ENCODE measurements around the gene TRPC4AP.

Gene TRPC4AP

GRCh38 chr20:35092524-35093266, at the start of gene TRPC4AP:
Gene TRPC4AP (minus strand): TSS chr20:35092807. CDS start chr20:35092781, 26 bp downstream.
- TF ChIP-seq CTCF (IDR thresholded peaks at IDR 0.05; ENCODE audit: low read length, missing control alignments), result peak; percentile 61
- H3K4me3 ChIP-seq (replicated peaks; ENCODE audit: low read depth, low read length), result peak within 1 kb of the TSS; percentile 77
- DNase-seq (ENCODE audit: low read depth), result peak; percentile 91

- DNase-seq (ENCODE audit: low read depth), result peak; percentile 89
- TF ChIP-seq CTCF (IDR thresholded peaks at IDR 0.05; ENCODE audit: low read length, missing control alignments), result no peak
- H3K4me3 ChIP-seq (replicated peaks; ENCODE audit: low read depth, low read length), result no peak overlapping the region
Measured at GRCh38 chr20:35135867-35136586, 43.4 kb upstream of the TRPC4AP start.

- no peak overlapping the region for H3K4me3 ChIP-seq (replicated peaks; ENCODE audit: low read depth, low read length)
- DNase-seq (ENCODE audit: low read depth), result no peak
Measured at GRCh38 chr20:35134880-35135279, 42.3 kb upstream of the TRPC4AP start.

GRCh38 chr20:35134472-35134871, 41.9 kb upstream of the TRPC4AP start:
- H3K4me3 ChIP-seq (replicated peaks; ENCODE audit: low read depth, low read length), result no peak overlapping the region
- no peak for TF ChIP-seq CTCF (IDR thresholded peaks at IDR 0.05; ENCODE audit: low read length, missing control alignments)
- peak; percentile 33 for DNase-seq (ENCODE audit: low read depth)

More at GRCh38 chr20:35134880-35135279, 42.3 kb upstream of the TRPC4AP start:
- no peak for TF ChIP-seq CTCF (IDR thresholded peaks at IDR 0.05; ENCODE audit: low read length, missing control alignments)

- no peak for TF ChIP-seq CTCF (IDR thresholded peaks at IDR 0.05; ENCODE audit: low read length, missing control alignments)
- DNase-seq (ENCODE audit: low read depth), result no peak
- no peak overlapping the region for H3K4me3 ChIP-seq (replicated peaks; ENCODE audit: low read depth, low read length)
Measured at GRCh38 chr20:35133735-35134134, 41.1 kb upstream of the TRPC4AP start.

GRCh38 chr20:35133031-35133430, 40.4 kb upstream of the TRPC4AP start:
- no peak for TF ChIP-seq CTCF (IDR thresholded peaks at IDR 0.05; ENCODE audit: low read length, missing control alignments)
- no peak overlapping the region for H3K4me3 ChIP-seq (replicated peaks; ENCODE audit: low read depth, low read length)
- no peak for DNase-seq (ENCODE audit: low read depth)
